HepG2 (cell line): ENCODE data around the gene TUT4. TPM values are rescaled to one million over a fixed set of nuclear protein-coding genes. Genes with fewer than 3 reads are reported as not detected.

Experiments used
- ATAC-seq: fragments of 200-7000 bp; cut with Tn5 transposase; 3 replicates; pipeline ENCODE4 v1.9.1; 2020; ENCODE audit warnings: mild to moderate bottlenecking, moderate library complexity
- BruUV-seq: library from RNA; stranded (reverse); fragments of 400-500 nt; replicated peaks from 2 replicates; lab custom pipeline; 2021; lab: Mats Ljungman, UMichigan
- CTCF ChIA-PET: fragments of 300-600 bp; formaldehyde crosslinking; extraction: SDS; loops from one replicate; lab custom pipeline; 2021; ENCODE audit warnings: low total read pairs, inconsistent platforms, low intra/inter-chr PET ratio; lab: Yijun Ruan, JAX
- POLR2A ChIA-PET: fragments of 350-600 bp; sonication (Branson Sonifier 250); formaldehyde crosslinking; loops from one replicate; lab custom pipeline; 2020; ENCODE audit warnings: antibody characterized with exemption, inconsistent platforms; lab: Yijun Ruan, JAX
- DNase-seq: peaks from one replicate; pipeline ENCODE4 v3.0.0-alpha.2; 2015; ENCODE audit warnings: low spot score
- FAIRE-seq: peaks from 3 replicates; lab custom pipeline; 2011; peaks lifted over from hg19 to GRCh38; lab: Jason Lieb, UNC
- H2AFZ ChIP-seq: one replicate; pipeline ENCODE4 v1.6.1; 2011; ENCODE audit warnings: low read length, inconsistent platforms
- H3K27ac ChIP-seq: fragments of 300-600 bp; 3 replicates; pipeline ENCODE4 v1.8.0; 2011; ENCODE audit warnings: mixed run types, mild to moderate bottlenecking, mixed read lengths, low read length, inconsistent platforms; ENCODE audit not compliant: insufficient read depth; ENCODE audit errors: extremely low read length
- H3K27me3 ChIP-seq, 2 experiments: fragments of 200-600 bp in 1 of 2; 2 replicates in 1 of 2; 3 replicates in 1 of 2; pipeline versions ENCODE4 v1.6.0 to v1.8.0; 2011; ENCODE audit warnings: low read length in 2 of 2, mild to moderate bottlenecking in 2 of 2, moderate library complexity in 2 of 2, inconsistent platforms in 1 of 2; ENCODE audit not compliant: insufficient read depth in 2 of 2, control insufficient read depth in 1 of 2
- H3K36me3 ChIP-seq, 2 experiments: fragments of 200-600 bp in 1 of 2; replicated peaks in 1 of 2; 2 replicates in 1 of 2; 3 replicates in 1 of 2; pipeline versions ENCODE4 v1.5.1 to v1.8.0; 2011; ENCODE audit warnings: low read length in 2 of 2, inconsistent platforms in 1 of 2; ENCODE audit not compliant: insufficient read depth in 2 of 2, control insufficient read depth in 1 of 2
- H3K4me1 ChIP-seq: 2 replicates; pipeline ENCODE4 v1.5.1; 2012; ENCODE audit warnings: low read length, inconsistent platforms; ENCODE audit not compliant: insufficient read depth
- H3K4me2 ChIP-seq: 2 replicates; pipeline ENCODE4 v1.6.0; 2011; ENCODE audit warnings: low read depth, low read length, inconsistent platforms
- H3K4me3 ChIP-seq, 3 experiments: fragments of 200-600 bp in 1 of 3; sonication (generic), shearing (Covaris generic) in 1 of 3; replicated peaks in 1 of 3; 2 replicates each; pipeline ENCODE4 v1.5.1; 2011 to 2016; ENCODE audit warnings: low read length in 3 of 3, inconsistent platforms in 2 of 3, low read depth in 2 of 3, mild to moderate bottlenecking in 2 of 3, control low read depth in 1 of 3, mixed read lengths in 1 of 3; ENCODE audit not compliant: insufficient read depth in 1 of 3
- H3K79me2 ChIP-seq: one replicate; pipeline ENCODE4 v1.6.1; 2011; ENCODE audit warnings: low read length, inconsistent platforms; ENCODE audit not compliant: insufficient read depth
- H3K9ac ChIP-seq: 2 replicates; pipeline ENCODE4 v1.6.0; 2011; ENCODE audit warnings: mild to moderate bottlenecking, low read depth, low read length, inconsistent platforms; ENCODE audit not compliant: insufficient read depth
- H3K9me3 ChIP-seq: 2 replicates; pipeline ENCODE4 v1.5.1; 2012; ENCODE audit warnings: mild to moderate bottlenecking, low read length
- H4K20me1 ChIP-seq: 2 replicates; pipeline ENCODE4 v1.6.0; 2011; ENCODE audit warnings: inconsistent platforms, mild to moderate bottlenecking, low read length, moderate library complexity; ENCODE audit not compliant: insufficient read depth
- CEBPG ChIP-seq: IDR thresholded peaks from 2 replicates; pipeline ENCODE4 v1.6.1; 2016
- EED ChIP-seq: sonication (generic); formaldehyde crosslinking; IDR thresholded peaks from 2 replicates; pipeline ENCODE4 v1.5.0; 2020; ENCODE audit warnings: mild to moderate bottlenecking, missing genetic modification reagents
- NR2F6 ChIP-seq, 2 experiments: IDR thresholded peaks; 2 replicates each; pipeline ENCODE4 v1.6.1; 2016; ENCODE audit warnings: antibody characterized with exemption in 1 of 2, mild to moderate bottlenecking in 1 of 2
- SAFB2 ChIP-seq: sonication (generic); formaldehyde crosslinking; IDR thresholded peaks from 2 replicates; pipeline ENCODE4 v1.5.1; 2020; ENCODE audit warnings: missing genetic modification reagents, low read depth, mild to moderate bottlenecking, borderline replicate concordance
- SP2 ChIP-seq: sonication (generic); formaldehyde crosslinking; IDR thresholded peaks from 2 replicates; pipeline ENCODE4 v1.5.1; 2020; ENCODE audit warnings: mild to moderate bottlenecking, missing genetic modification reagents
- ZMYM4 ChIP-seq: sonication (generic); formaldehyde crosslinking; IDR thresholded peaks from 2 replicates; pipeline ENCODE4 v1.8.1; 2023; ENCODE audit warnings: mild to moderate bottlenecking, missing genetic modification reagents
- ZNF75D ChIP-seq: sonication (generic); formaldehyde crosslinking; IDR thresholded peaks from 2 replicates; pipeline ENCODE4 v1.8.1; 2023; ENCODE audit warnings: missing genetic modification reagents, mild to moderate bottlenecking, borderline replicate concordance
- ZNF841 ChIP-seq: sonication (generic); formaldehyde crosslinking; IDR thresholded peaks from 2 replicates; pipeline ENCODE4 v1.8.1; 2023; ENCODE audit warnings: missing genetic modification reagents, borderline replicate concordance
- WGBS: methylation state at CpG from one replicate; pipeline ENCODE4 v1.1.6; 2017; ENCODE audit warnings: low lambda C conversion rate; 5-methylcytosine and 5-hydroxymethylcytosine counted together
- in situ Hi-C: cut with HindIII; loops from 2 replicates; pipeline ENCODE4 v1.10.0; 2017; ENCODE audit warnings: low pct_unique_long_range_greater_than_20kb; ENCODE audit not compliant: extremely low pct_ligation_motif_present
- intact Hi-C: fragments of 100-400 bp; cut with micrococcal nuclease; formaldehyde crosslinking; loops from one replicate; pipeline ENCODE4 v1.10.0; 2022; ENCODE audit not compliant: unreplicated experiment
- polyA plus RNA-seq, 8 experiments: library from polyadenylated mRNA; depleted of rRNA in 3 of 8; stranded (reverse) in 7 of 8; unstranded in 1 of 8; fragments of >200 nt; fragmentation: Illumina TruSeq in 4 of 8; extraction: Trizol in 4 of 8; gene quantifications; 2 replicates each; pipeline versions ENCODE4 v1.2.1 to v1.2.3, GENCODE V29; 2011 to 2016; ENCODE audit warnings: low read depth in 4 of 8, missing spikeins in 1 of 8, mixed read lengths in 1 of 8; ENCODE audit not compliant: insufficient read depth in 1 of 8
- total RNA-seq, 5 experiments: library from RNA; depleted of rRNA; stranded (reverse); fragments of >200 nt; fragmentation: Illumina TruSeq; extraction: Trizol; gene quantifications; 2 replicates each; pipeline ENCODE4 v1.2.3, GENCODE V29; 2016; ENCODE audit warnings: low read depth in 1 of 5
- TF ChIP-seq, protein P1 (sequence below): sonication (generic); formaldehyde crosslinking; IDR thresholded peaks from 2 replicates; pipeline ENCODE4 v1.5.0; 2020; ENCODE audit warnings: mild to moderate bottlenecking, missing genetic modification reagents
- TF ChIP-seq, protein P2 (sequence below): sonication (generic); formaldehyde crosslinking; IDR thresholded peaks from 2 replicates; pipeline ENCODE4 v1.8.0; 2022; ENCODE audit warnings: mild to moderate bottlenecking, missing genetic modification reagents; ENCODE audit not compliant: insufficient replicate concordance

The TUT4 gene
- total and polyA plus RNA-seq, 2 of the 13 experiments (the other 11 are each of a cell fraction or from before 2014, with no cell fraction given), result 44.7 to 53.5 TPM

DNA sequence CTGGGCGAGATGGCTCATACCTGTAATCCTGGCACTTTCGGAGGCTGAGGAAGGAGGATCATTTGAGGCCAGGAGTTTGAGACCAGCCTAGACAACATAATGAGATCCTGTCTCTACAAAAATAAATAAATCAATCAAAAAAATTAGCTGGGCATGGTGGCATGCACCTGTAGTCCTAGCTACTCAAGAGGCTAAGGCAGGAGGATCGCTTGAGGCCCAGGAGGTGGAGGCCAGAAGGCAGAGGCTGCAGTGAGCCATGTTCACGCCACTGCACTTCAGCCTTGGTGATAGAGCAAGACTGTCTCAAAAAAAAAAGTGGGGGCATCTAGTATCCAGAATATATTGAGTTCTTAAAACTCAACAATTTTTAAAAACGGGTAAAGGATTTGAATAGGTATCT is 6.0 kb downstream of the TUT4 start:
- in situ Hi-C loops (no loop called here), intact Hi-C loops (no loop called here)
- Histone ChIP-seq H3K79me2 (peaks cover 98% of the 10 kb centered on the region), H3K9ac (no peak overlapping the region), H4K20me1 (peaks cover 65% of the 10 kb centered on the region), H3K9me3 (peaks cover 12% of the 10 kb centered on the region), H3K27ac (no peak overlapping the region), H3K36me3 (peaks cover 0 to 5% of the 10 kb centered on the region in 2 experiments; a peak in 1 of 5 replicates), H3K27me3 (no peaks in the 10 kb centered on the region; a peak in 1 of 5 replicates), H3K4me3 (no peak overlapping the region), H2AFZ (no peak overlapping the region), H3K4me2 (no peak overlapping the region), H3K4me1 (peaks cover 34% of the 10 kb centered on the region)
- FAIRE-seq (no peak), DNase-seq (no peak), ATAC-seq (no peak)
- ChIA-PET POLR2A (no interaction called here), CTCF (no interaction called here)
- 97% methylated on average over 5 of the region's 5 CpGs for WGBS
- BruUV-seq, result no TSS peak
- TF ChIP-seq, protein P1, sequence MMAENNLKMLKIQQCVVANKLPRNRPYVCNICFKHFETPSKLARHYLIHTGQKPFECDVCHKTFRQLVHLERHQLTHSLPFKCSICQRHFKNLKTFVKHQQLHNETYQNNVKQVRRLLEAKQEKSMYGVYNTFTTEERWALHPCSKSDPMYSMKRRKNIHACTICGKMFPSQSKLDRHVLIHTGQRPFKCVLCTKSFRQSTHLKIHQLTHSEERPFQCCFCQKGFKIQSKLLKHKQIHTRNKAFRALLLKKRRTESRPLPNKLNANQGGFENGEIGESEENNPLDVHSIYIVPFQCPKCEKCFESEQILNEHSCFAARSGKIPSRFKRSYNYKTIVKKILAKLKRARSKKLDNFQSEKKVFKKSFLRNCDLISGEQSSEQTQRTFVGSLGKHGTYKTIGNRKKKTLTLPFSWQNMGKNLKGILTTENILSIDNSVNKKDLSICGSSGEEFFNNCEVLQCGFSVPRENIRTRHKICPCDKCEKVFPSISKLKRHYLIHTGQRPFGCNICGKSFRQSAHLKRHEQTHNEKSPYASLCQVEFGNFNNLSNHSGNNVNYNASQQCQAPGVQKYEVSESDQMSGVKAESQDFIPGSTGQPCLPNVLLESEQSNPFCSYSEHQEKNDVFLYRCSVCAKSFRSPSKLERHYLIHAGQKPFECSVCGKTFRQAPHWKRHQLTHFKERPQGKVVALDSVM (CRISPR knock-in tag), result peak; percentile 92
- TF ChIP-seq ZNF841 (CRISPR knock-in tag), result no peak
- TF ChIP-seq, all 625 proteins: peak for 1

DNA sequence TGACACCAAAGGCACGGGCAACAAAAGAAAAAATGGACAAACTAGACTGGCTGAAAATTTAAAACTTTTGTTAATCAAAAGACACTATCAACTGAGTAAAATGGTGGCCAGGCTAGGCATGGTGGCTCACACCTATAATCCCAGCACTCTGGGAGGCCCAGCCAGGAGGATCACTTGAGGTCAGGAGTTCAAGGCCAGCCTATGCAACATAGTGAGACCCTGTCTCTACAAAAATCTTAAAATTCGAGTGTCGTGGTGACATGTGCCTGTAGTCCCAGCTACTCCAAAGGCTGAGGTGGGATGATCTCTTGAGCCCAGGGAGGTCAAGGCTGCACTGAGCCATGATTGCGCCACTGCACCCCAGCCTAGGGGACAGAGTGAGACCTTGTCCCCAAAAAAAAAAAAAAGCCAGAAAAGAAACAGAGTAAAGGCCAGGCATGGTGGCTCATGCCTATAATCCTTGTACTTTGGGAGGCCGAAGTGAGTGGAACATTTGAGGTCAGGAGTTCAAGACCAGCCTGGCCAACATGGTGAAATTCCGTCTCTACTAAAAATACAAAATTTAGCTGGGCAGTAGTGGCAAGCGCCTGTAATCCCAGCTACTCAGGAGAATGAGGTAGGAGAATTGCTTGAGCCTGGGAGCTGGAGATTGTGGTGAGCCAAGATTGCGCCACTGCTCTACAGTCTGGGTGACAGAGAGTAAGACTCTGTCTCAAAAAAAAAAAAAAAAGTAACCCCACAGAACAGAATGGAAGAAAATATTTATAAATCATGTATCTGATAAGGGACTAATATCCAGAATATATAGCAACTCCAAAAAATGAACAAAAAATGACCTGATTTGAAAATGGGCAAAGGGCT is 8.0 kb downstream of the TUT4 start:
- H4K20me1 ChIP-seq, result peaks cover 52% of the 10 kb centered on the region
- peaks cover 0 to 5% of the 10 kb centered on the region in 2 experiments; a peak in 1 of 5 replicates for H3K36me3 ChIP-seq
- H3K9me3 ChIP-seq, result peaks cover 16% of the 10 kb centered on the region
- H3K27ac ChIP-seq, result no peak overlapping the region
- no peak overlapping the region for H3K4me2 ChIP-seq
- H3K27me3 ChIP-seq, result no peaks in the 10 kb centered on the region
- H3K4me3 ChIP-seq, result no peak overlapping the region
- WGBS, result 94% methylated on average over 8 of the region's 8 CpGs
- ATAC-seq (no peak), DNase-seq (no peak), FAIRE-seq (no peak)
- ChIA-PET CTCF (no interaction called here), POLR2A (interaction anchor here (1.8 kb wide), 1 partner anchor 8 kb away, joined by 8 read pairs; the partner anchor contains the start of gene TUT4)
- peaks cover 23% of the 10 kb centered on the region for H3K4me1 ChIP-seq
- H2AFZ ChIP-seq, result no peak overlapping the region
- in situ Hi-C loops (no loop called here), intact Hi-C loops (no loop called here)
- H3K79me2 ChIP-seq, result peaks cover 94% of the 10 kb centered on the region
- H3K9ac ChIP-seq, result no peak overlapping the region
- no TSS peak for BruUV-seq
- TF ChIP-seq, protein P1 (CRISPR knock-in tag), result peak; percentile 60; the same call in 1 of the 2 replicates
- no peak for TF ChIP-seq SAFB2 (CRISPR knock-in tag)
- TF ChIP-seq SP2, result no peak
- no peak for TF ChIP-seq ZNF75D (CRISPR knock-in tag)
- TF ChIP-seq, protein P2, sequence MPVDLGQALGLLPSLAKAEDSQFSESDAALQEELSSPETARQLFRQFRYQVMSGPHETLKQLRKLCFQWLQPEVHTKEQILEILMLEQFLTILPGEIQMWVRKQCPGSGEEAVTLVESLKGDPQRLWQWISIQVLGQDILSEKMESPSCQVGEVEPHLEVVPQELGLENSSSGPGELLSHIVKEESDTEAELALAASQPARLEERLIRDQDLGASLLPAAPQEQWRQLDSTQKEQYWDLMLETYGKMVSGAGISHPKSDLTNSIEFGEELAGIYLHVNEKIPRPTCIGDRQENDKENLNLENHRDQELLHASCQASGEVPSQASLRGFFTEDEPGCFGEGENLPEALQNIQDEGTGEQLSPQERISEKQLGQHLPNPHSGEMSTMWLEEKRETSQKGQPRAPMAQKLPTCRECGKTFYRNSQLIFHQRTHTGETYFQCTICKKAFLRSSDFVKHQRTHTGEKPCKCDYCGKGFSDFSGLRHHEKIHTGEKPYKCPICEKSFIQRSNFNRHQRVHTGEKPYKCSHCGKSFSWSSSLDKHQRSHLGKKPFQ (CRISPR knock-in tag), result no peak
- peak; percentile 71 for TF ChIP-seq ZMYM4 (CRISPR knock-in tag)
- TF ChIP-seq CEBPG (CRISPR knock-in tag), result 0 out of 2 replicates have a peak, but pooled peaks have one; percentile 14
- no peak for TF ChIP-seq EED (CRISPR knock-in tag)
- no peak; the same call in 1 of the 2 replicates for TF ChIP-seq NR2F6 (IDR thresholded peaks at IDR 0.05)
- peak; percentile 57 for TF ChIP-seq NR2F6 (CRISPR knock-in tag; IDR thresholded peaks at IDR 0.05)
